ENCODE data around the gene FYN.

- TF ChIP-seq FOXM1 (IDR thresholded peaks at IDR 0.05; ENCODE audit: borderline replicate concordance) (no peak), NFRKB (IDR thresholded peaks at IDR 0.05) (no peak), ELF4 (IDR thresholded peaks at IDR 0.05) (no peak), BHLHE40 (IDR thresholded peaks at IDR 0.05; ENCODE audit: borderline replicate concordance) (no peak), ARNT (IDR thresholded peaks at IDR 0.05) (no peak), TARDBP (IDR thresholded peaks at IDR 0.05) (no peak), ZNF384 (IDR thresholded peaks at IDR 0.05) (no peak), HDGF (IDR thresholded peaks at IDR 0.05; ENCODE audit: borderline replicate concordance) (no peak), SP1 (IDR thresholded peaks at IDR 0.05) (no peak), FOXK2 (IDR thresholded peaks at IDR 0.05) (no peak), SUZ12 (IDR thresholded peaks at IDR 0.05) (no peak)
Measured at GRCh38 chr6:111845441-111845871, 27.8 kb downstream of the FYN start.
